Astrocyte (in vitro differentiated cells and primary cell): Measurements from ENCODE around the gene MYO5A.

Experiments
- EZH2 ChIP-seq: IDR thresholded peaks from 2 replicates; pipeline ENCODE4 v1.6.1; 2012; ENCODE audit warnings: mild to moderate bottlenecking, low read length, inconsistent platforms; ENCODE audit not compliant: insufficient read depth
- TF ChIP-seq, protein P1 (sequence below): IDR thresholded peaks from 2 replicates; pipeline ENCODE4 v1.5.1; 2011; ENCODE audit warnings: low read depth, mild to moderate bottlenecking, inconsistent platforms, low read length, moderate library complexity; ENCODE audit not compliant: insufficient read depth

- TF ChIP-seq, protein P1, sequence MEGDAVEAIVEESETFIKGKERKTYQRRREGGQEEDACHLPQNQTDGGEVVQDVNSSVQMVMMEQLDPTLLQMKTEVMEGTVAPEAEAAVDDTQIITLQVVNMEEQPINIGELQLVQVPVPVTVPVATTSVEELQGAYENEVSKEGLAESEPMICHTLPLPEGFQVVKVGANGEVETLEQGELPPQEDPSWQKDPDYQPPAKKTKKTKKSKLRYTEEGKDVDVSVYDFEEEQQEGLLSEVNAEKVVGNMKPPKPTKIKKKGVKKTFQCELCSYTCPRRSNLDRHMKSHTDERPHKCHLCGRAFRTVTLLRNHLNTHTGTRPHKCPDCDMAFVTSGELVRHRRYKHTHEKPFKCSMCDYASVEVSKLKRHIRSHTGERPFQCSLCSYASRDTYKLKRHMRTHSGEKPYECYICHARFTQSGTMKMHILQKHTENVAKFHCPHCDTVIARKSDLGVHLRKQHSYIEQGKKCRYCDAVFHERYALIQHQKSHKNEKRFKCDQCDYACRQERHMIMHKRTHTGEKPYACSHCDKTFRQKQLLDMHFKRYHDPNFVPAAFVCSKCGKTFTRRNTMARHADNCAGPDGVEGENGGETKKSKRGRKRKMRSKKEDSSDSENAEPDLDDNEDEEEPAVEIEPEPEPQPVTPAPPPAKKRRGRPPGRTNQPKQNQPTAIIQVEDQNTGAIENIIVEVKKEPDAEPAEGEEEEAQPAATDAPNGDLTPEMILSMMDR = no peak
- TF ChIP-seq EZH2 = no peak
Observed at GRCh38 chr15:52280326-52281084, 248.2 kb downstream of the MYO5A start.
